Stimulated activated CD8-positive, alpha-beta memory T cell treated with anti-CD3 and anti-CD28 coated beads, Interleukin-15, amount 100 ng/mL, for 24 hours (primary cell): ENCODE measurements around the gene ATP6AP1.
"Not testable (repeated sequence)": the region's sequence is repeated elsewhere in the genome, so short reads cannot be mapped to it uniquely, and the experiment has no call there.

Source experiments
- DNase-seq: peaks from one replicate; pipeline ENCODE4 v3.0.0-alpha.2; 2020; ENCODE audit warnings: low read depth

The ATP6AP1 gene

GRCh38 chrX:154399527-154400368 is 28.7 kb upstream of the ATP6AP1 start:
- no peak for DNase-seq

DNA sequence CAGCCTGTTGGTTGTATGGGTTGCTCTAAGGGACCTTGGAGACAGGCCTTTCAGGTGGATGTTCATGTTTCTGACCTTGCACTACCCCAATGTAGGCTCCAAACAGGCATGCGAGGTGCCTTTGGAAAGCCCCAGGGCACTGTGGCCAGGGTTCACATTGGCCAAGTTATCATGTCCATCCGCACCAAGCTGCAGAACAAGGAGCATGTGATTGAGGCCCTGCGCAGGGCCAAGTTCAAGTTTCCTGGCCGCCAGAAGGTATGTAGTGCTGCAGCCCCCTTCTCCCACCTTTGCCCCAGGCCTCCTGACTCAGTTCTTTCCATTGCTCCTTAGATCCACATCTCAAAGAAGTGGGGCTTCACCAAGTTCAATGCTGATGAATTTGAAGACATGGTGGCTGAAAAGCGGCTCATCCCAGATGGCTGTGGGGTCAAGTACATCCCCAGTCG is 28.1 kb upstream of the ATP6AP1 start:
- not testable (repeated sequence) for DNase-seq

- no peak for DNase-seq
Measured at GRCh38 chrX:154401045-154401799, 27.3 kb upstream of the ATP6AP1 start.

DNA sequence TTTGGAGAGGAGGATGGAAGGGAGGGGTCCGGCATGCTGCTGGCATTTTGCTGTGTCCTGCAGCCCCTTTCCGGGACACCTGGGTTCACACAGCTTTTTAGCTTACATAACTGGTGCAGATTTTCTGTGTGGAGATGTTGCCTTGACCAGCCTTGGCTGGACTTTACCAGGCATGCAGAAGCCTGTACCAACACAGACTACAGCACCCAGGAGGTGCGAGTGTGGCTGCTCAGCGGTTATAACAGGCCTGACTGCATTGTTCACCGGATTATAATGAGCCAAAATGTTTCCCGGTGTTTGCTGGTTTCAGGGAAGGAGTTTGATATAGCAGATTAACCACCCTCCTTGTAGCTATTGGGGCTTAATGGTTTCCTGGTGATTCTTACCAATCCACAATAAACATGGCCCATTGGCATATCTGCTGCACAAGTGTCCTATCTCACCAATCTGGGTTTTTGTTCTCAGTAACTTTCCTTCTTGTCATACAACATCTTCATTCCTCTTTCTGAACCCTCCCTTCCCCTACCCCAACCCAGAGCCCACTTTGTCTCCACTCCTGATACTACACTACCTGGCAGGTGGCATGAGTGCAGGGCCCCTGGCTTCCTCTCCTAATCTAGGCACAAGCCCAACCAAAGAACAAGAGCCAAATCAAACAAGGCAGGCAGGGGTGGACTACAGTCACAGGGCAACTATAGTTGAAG is 26.4 kb upstream of the ATP6AP1 start:
- no peak for DNase-seq

DNA sequence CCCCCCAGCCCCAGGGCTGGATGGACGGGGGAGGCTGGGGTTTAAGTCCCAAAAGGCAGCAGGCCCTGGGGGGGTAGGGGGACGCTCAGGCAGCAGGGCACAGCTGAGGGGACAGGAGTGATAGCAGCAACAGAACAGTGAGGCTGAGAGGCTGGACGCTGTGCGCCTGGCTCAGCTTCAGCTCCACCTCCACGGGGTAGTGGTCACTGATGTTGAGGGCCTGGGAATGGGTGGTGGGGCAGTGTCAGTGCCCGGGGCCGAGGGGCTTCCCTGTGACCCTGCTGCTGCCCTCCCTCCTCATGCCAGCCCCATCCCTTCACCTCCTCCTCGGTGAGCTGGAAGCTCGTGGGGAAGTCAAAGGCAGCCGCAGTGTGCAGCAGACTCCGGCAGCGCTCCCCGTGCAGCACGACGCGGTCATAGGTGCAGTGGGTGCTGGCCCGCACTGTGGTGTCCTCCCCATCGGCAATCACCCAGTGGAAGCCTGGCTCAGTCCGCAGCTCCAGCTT is 25.8 kb upstream of the ATP6AP1 start:
- no peak for DNase-seq

- DNase-seq = no peak
Measured at GRCh38 chrX:154403192-154403591, 25.3 kb upstream of the ATP6AP1 start.

DNA sequence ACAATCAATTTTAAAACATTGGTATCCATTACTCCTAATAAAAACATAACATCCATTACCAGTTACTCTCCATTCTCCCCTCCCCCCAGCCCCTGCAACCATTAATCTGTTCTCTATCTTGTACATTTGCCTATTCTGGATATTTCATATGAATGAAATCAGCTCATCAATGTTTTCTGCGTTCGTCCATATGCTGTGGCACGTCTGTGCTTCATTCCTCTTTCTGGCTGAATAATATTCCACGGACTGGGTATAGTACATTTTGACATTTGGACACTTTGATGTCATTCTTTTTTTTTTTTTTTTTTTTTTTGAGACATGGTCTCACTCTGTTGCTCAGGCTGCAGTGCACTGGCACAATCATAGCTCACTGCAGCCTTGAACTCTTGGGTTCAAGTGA is 24.6 kb upstream of the ATP6AP1 start:
- no peak for DNase-seq

DNA sequence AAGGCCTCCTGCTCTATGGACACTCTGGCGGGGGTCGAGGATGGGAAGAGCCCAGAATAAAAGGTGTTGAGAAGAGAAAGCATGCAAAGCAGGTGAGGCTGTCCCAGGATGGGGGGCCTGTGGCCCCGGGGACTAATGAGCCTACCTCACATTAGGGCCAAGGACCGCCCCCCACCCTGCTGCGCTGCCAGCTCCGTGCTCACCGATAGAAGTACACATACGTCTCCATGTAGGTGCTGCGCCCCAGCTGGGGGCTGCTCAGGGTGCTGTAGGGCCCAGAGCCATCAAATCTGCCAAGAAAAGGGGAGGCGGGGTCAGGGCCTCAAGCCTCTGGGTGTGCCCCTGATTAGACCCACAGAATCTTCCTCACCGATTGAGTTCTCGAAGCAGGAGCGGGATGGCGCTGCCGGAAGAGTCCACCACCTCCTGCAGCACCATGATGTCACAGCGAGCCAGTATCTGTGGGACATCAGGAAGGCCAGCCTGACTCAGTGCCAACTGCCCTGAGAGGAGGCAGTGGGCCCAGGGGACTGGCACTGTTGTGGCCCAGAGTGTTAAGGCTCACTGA is 23.8 kb upstream of the ATP6AP1 start:
- DNase-seq = no peak

GRCh38 chrX:154408659-154409221 is 19.7 kb upstream of the ATP6AP1 start:
- no peak for DNase-seq

- DNase-seq = no peak
Measured at GRCh38 chrX:154409222-154409871, 19.1 kb upstream of the ATP6AP1 start, which contains the start of gene DNASE1L1. Gene DNASE1L1, minus strand, starts transcription at chrX:154409254. Its CDS starts 3,686 bp downstream, at chrX:154405568.

DNA sequence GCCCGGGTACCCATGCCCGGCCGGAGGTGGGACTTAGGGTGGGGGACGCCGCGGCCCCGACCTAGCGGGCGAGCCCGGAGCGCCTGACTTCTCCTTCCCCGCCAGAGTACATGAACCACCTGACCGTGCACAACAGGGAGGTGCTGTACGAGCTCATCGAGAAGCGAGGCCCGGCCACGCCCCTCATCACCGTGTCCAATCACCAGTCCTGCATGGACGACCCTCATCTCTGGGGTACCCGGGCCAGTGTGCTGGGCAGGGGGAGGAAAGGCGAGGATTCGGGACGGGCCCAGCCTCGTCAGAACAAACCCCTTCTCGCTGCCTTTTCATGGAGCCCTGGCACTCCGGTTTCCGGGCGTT is 16.5 kb upstream of the ATP6AP1 start:
- DNase-seq = no peak

- DNase-seq = no peak
Measured at GRCh38 chrX:154412468-154412867, 16.0 kb upstream of the ATP6AP1 start.

DNA sequence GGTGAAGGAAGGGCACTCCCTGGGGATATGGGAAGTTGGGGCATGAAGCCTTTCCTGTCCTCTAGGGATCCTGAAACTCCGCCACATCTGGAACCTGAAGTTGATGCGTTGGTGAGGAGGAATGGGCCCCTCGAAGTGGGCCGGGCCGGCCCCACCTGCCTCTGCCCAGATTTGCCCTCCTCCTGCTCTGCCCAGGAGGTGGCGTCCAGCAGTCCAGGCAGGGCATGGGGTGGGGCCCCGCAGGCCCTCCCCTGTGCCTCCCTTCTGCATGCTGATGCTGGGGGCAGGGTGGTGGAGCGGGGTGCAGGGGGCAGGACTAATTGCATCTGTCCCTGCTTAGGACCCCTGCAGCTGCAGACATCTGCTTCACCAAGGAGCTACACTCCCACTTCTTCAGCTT is 15.3 kb upstream of the ATP6AP1 start:
- no peak for DNase-seq

DNA sequence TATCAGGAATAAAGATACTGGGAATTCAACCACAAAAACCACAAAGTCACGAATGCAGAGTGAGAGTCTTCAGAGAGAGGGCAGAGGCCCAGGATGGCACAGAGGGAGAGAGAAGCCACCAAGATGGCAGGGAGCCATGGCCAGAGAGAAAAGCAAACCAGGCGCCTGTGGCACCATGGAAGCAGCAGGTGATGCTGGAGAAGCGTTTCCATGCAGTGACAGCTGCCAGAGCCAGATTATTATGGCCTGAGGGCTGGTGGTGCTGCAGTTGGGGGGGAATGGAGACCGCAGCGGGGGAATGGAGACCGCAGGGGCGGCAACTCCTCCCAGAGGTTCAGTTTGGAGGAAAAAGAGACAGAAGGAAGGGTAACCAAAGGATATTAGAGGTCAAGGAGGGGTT is 11.3 kb upstream of the ATP6AP1 start:
- no peak for DNase-seq

DNA sequence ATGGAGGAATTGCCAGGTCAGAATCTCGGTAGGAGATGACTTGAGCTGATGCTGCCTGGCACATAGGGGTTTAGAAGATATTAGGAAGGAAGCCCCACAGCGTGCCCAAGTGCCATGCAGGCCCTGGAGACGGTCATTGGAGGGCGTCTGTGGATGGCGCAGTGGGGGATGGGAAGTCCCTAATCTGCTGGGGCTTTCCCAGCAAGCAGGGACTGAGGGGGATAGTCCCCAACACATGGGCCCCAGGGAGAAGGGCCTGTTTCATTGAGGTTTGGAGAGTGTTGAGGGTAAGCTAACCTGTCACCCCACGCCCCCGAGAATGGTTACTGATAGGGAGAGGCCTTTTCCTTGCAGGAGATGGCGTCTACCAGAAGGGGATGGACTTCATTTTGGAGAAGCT is 9.3 kb upstream of the ATP6AP1 start:
- no peak for DNase-seq

DNA sequence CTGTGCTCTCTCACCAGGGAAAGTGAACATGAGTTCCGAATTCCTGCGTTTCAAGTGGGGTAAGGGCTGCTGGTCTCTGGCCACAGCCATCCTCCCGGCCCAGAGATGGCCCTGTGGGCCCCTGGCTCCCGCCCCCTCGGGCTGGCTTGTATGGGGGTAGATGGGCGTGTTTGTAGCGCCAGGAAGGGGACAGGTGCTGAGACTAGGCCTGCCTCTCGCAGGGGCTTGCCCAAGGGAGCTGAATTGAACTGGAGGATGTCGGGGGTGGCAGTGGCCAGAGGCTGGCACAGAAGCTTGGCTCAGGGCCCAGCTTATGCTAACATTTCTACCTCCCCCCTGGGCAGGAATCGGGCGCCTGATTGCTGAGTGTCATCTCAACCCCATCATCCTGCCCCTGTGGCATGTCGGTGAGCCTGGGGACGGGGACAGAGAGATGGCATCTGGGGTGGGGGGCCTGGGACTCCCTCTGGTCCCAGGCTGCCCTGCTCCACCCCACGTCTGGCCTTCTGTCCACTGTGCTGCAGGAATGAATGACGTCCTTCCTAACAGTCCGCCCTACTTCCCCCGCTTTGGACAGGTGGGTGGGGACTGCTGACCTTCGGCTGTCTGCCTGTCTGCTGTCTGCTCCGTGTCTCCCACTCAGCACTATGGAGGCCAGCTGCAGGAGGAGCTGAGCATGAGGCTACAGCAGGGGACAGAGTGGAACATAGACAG is 8.6 kb upstream of the ATP6AP1 start:
- DNase-seq = no peak

- DNase-seq = no peak
Measured at GRCh38 chrX:154420402-154420756, 8.1 kb upstream of the ATP6AP1 start.

DNA sequence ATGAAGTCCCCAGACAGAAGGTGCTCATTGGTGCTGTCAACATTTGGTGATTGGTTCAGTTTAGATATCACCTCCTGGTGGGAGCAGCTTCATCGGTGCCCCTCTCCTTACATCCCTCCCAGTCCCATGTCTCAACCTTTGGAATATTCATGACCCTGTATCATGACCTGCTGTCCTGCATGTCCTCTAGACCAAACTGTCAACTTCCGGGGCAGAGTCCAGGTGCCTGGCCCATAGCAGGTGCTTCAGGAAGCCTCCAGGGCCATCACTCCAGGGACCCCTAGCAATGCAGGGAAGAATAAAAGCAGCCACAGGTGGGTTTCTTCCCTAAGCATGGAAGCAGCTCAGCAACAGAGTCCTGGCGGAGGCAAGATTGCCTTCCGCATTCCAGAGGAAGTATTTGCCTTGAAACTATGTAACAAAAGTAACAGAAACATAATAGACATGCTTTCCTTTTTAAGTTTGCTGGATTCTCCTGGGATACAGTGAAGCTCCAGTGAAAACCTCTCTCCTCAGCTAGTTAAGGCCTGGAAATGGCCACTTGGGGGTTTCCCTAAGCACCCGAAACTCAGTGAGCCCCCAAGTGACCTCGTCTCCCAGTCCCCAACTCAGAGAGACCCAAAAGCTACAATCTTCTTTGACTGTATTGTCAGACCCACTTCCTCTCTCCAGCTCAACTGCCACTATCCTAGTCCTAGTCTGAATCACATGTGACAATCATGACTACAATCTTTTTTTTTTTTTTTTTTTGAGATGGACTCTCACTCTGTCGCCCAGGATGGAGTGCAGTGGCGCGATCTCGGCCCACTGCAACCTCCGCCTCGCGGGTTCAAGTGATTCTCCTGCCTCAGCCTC is 1.3 kb upstream of the ATP6AP1 start:
- no peak for DNase-seq

- DNase-seq = no peak
Measured at GRCh38 chrX:154429711-154430110, 1.2 kb downstream of the ATP6AP1 start.

DNA sequence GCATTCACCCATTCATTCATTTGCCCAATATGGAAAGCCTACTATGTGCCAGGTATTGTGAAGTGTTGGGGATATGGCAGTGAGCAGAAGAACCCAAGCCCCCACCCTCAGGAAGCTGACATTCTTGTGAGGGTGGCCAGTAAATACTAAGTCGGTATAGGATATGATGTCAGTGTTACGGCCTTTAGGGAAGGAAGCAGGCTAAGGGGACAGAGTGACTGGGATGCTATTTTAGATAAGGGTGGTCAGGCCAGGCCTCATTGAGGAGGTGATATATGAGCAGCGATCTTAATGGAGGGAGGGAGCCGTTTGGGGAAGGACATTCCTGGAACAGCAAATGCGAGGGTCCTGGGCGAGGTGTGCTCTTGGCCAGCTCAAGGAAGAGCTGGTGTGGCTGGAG is 2.0 kb downstream of the ATP6AP1 start:
- no peak for DNase-seq
